Activated naive CD8-positive, alpha-beta T cell (primary cell): ENCODE results near the gene POTEJ.
"Not testable (repeated sequence)": the region's sequence is repeated elsewhere in the genome, so short reads cannot be mapped to it uniquely, and the experiment has no call there.

Experiments
- H3K27ac Mint-ChIP-seq: one replicate; pipeline ENCODE4 v1.8.0; 2021; ENCODE audit warnings: mixed read lengths
- H3K27me3 Mint-ChIP-seq: one replicate; pipeline ENCODE4 v1.8.0; 2021; ENCODE audit warnings: mixed read lengths
- H3K36me3 Mint-ChIP-seq: one replicate; pipeline ENCODE4 v1.8.0; 2021; ENCODE audit warnings: mixed read lengths
- H3K4me1 Mint-ChIP-seq: one replicate; pipeline ENCODE4 v1.8.0; 2021; ENCODE audit warnings: low read depth, mixed read lengths
- H3K4me3 Mint-ChIP-seq: one replicate; pipeline ENCODE4 v1.8.0; 2021; ENCODE audit warnings: mild to moderate bottlenecking, mixed read lengths
- H3K9me3 Mint-ChIP-seq: one replicate; pipeline ENCODE4 v1.8.0; 2021; ENCODE audit warnings: low read depth, mixed read lengths

The POTEJ gene

GRCh38 chr2:130594011-130594410, 17.2 kb upstream of the POTEJ start:
- not testable (repeated sequence) for H3K27me3 Mint-ChIP-seq, H3K27ac Mint-ChIP-seq, H3K36me3 Mint-ChIP-seq

GRCh38 chr2:130596757-130597156, 14.5 kb upstream of the POTEJ start:
- not testable (repeated sequence) for H3K9me3 Mint-ChIP-seq, H3K27ac Mint-ChIP-seq, H3K36me3 Mint-ChIP-seq, H3K4me1 Mint-ChIP-seq, H3K4me3 Mint-ChIP-seq, H3K27me3 Mint-ChIP-seq

More at GRCh38 chr2:130594011-130594410, 17.2 kb upstream of the POTEJ start:
- H3K4me3 Mint-ChIP-seq, H3K4me1 Mint-ChIP-seq, H3K9me3 Mint-ChIP-seq: not testable (repeated sequence)

GRCh38 chr2:130597994-130598393, 13.2 kb upstream of the POTEJ start:
- H3K27me3 Mint-ChIP-seq, H3K27ac Mint-ChIP-seq, H3K4me3 Mint-ChIP-seq, H3K4me1 Mint-ChIP-seq, H3K9me3 Mint-ChIP-seq, H3K36me3 Mint-ChIP-seq: not testable (repeated sequence)

GRCh38 chr2:130598463-130598862, 12.8 kb upstream of the POTEJ start:
- not testable (repeated sequence) for H3K36me3 Mint-ChIP-seq, H3K27me3 Mint-ChIP-seq, H3K4me3 Mint-ChIP-seq, H3K27ac Mint-ChIP-seq, H3K9me3 Mint-ChIP-seq, H3K4me1 Mint-ChIP-seq

- not testable (repeated sequence) for H3K27me3 Mint-ChIP-seq, H3K4me3 Mint-ChIP-seq, H3K27ac Mint-ChIP-seq, H3K36me3 Mint-ChIP-seq, H3K4me1 Mint-ChIP-seq, H3K9me3 Mint-ChIP-seq
These were observed 11.8 kb upstream of the POTEJ start, which contains the start of gene CFC1 for GRCh38 chr2:130599393-130599792. CFC1 (minus strand) TSS chr2:130599575; CDS start chr2:130599287, 288 bp downstream.

- not testable (repeated sequence) for H3K4me1 Mint-ChIP-seq, H3K9me3 Mint-ChIP-seq, H3K36me3 Mint-ChIP-seq, H3K27me3 Mint-ChIP-seq, H3K4me3 Mint-ChIP-seq, H3K27ac Mint-ChIP-seq
These were observed 11.3 kb upstream of the POTEJ start for GRCh38 chr2:130599926-130600325.

- not testable (repeated sequence) for H3K9me3 Mint-ChIP-seq, H3K27me3 Mint-ChIP-seq, H3K4me3 Mint-ChIP-seq, H3K4me1 Mint-ChIP-seq, H3K27ac Mint-ChIP-seq, H3K36me3 Mint-ChIP-seq
These were observed 9.5 kb upstream of the POTEJ start for GRCh38 chr2:130601648-130602302.

GRCh38 chr2:130608276-130609001, 2.8 kb upstream of the POTEJ start:
- H3K4me3 Mint-ChIP-seq, H3K4me1 Mint-ChIP-seq, H3K27ac Mint-ChIP-seq, H3K27me3 Mint-ChIP-seq, H3K36me3 Mint-ChIP-seq, H3K9me3 Mint-ChIP-seq: not testable (repeated sequence)

GRCh38 chr2:130609002-130609920, 2.0 kb upstream of the POTEJ start:
- not testable (repeated sequence) for H3K9me3 Mint-ChIP-seq, H3K4me1 Mint-ChIP-seq, H3K27me3 Mint-ChIP-seq, H3K4me3 Mint-ChIP-seq, H3K36me3 Mint-ChIP-seq, H3K27ac Mint-ChIP-seq

- H3K36me3 Mint-ChIP-seq, H3K9me3 Mint-ChIP-seq, H3K27me3 Mint-ChIP-seq, H3K4me3 Mint-ChIP-seq, H3K4me1 Mint-ChIP-seq, H3K27ac Mint-ChIP-seq: not testable (repeated sequence)
These were observed 754 bp upstream of the POTEJ start for GRCh38 chr2:130610486-130610885.

- not testable (repeated sequence) for H3K4me1 Mint-ChIP-seq, H3K4me3 Mint-ChIP-seq, H3K9me3 Mint-ChIP-seq, H3K27me3 Mint-ChIP-seq, H3K27ac Mint-ChIP-seq, H3K36me3 Mint-ChIP-seq
These were observed 17.7 kb downstream of the POTEJ start for GRCh38 chr2:130628784-130629475.

GRCh38 chr2:130638973-130639372, 27.7 kb downstream of the POTEJ start:
- not testable (repeated sequence) for H3K4me1 Mint-ChIP-seq, H3K27me3 Mint-ChIP-seq, H3K9me3 Mint-ChIP-seq, H3K4me3 Mint-ChIP-seq, H3K27ac Mint-ChIP-seq, H3K36me3 Mint-ChIP-seq

- not testable (repeated sequence) for H3K27ac Mint-ChIP-seq, H3K4me1 Mint-ChIP-seq, H3K27me3 Mint-ChIP-seq, H3K9me3 Mint-ChIP-seq, H3K4me3 Mint-ChIP-seq, H3K36me3 Mint-ChIP-seq
These were observed 30.4 kb downstream of the POTEJ start for GRCh38 chr2:130641688-130642087.

- not testable (repeated sequence) for H3K4me1 Mint-ChIP-seq, H3K27me3 Mint-ChIP-seq, H3K36me3 Mint-ChIP-seq, H3K9me3 Mint-ChIP-seq, H3K4me3 Mint-ChIP-seq, H3K27ac Mint-ChIP-seq
These were observed 38.0 kb downstream of the POTEJ start for GRCh38 chr2:130649285-130649684.

GRCh38 chr2:130664506-130664905, 53.3 kb downstream of the POTEJ start:
- not testable (repeated sequence) for H3K27ac Mint-ChIP-seq, H3K27me3 Mint-ChIP-seq, H3K9me3 Mint-ChIP-seq, H3K4me3 Mint-ChIP-seq, H3K36me3 Mint-ChIP-seq, H3K4me1 Mint-ChIP-seq
